Astrocyte (in vitro differentiated cells and primary cell): Measurements from ENCODE around the gene PNMA5. TPM values are rescaled to one million over a fixed set of nuclear protein-coding genes. Genes with fewer than 3 reads are reported as not detected.

Source experiments
- DNase-seq: peaks from one replicate; pipeline ENCODE4 v3.0.0-alpha.2; 2010; ENCODE audit warnings: low read depth
- FAIRE-seq: peaks from 2 replicates; lab custom pipeline; 2011; peaks lifted over from hg19 to GRCh38; lab: Jason Lieb, UNC
- H2AFZ ChIP-seq: 2 replicates; pipeline ENCODE4 v1.6.0; 2012; ENCODE audit warnings: low read depth, low read length, inconsistent platforms
- H3K27ac ChIP-seq: 2 replicates; pipeline ENCODE4 v1.5.1; 2011; ENCODE audit warnings: low read depth, low read length, inconsistent platforms
- H3K27me3 ChIP-seq: 2 replicates; pipeline ENCODE4 v1.6.0; 2011; ENCODE audit warnings: low read length, inconsistent platforms; ENCODE audit not compliant: insufficient read depth
- H3K36me3 ChIP-seq: 2 replicates; pipeline ENCODE4 v1.5.1; 2011; ENCODE audit warnings: low read length, inconsistent platforms; ENCODE audit not compliant: insufficient read depth
- H3K4me1 ChIP-seq: 2 replicates; pipeline ENCODE4 v1.5.1; 2011; ENCODE audit warnings: low read length, inconsistent platforms; ENCODE audit not compliant: insufficient read depth
- H3K4me2 ChIP-seq: 2 replicates; pipeline ENCODE4 v1.6.0; 2012; ENCODE audit warnings: low read length, inconsistent platforms
- H3K4me3 ChIP-seq: 2 replicates; pipeline ENCODE4 v1.5.1; 2011; ENCODE audit warnings: low read depth, mild to moderate bottlenecking, low read length, inconsistent platforms; ENCODE audit not compliant: insufficient read depth
- H3K79me2 ChIP-seq: 2 replicates; pipeline ENCODE4 v1.6.0; 2012; ENCODE audit warnings: mild to moderate bottlenecking, low read length, inconsistent platforms; ENCODE audit not compliant: insufficient read depth
- H3K9ac ChIP-seq: 2 replicates; pipeline ENCODE4 v1.6.0; 2012; ENCODE audit warnings: mild to moderate bottlenecking, low read length, inconsistent platforms
- H3K9me3 ChIP-seq: 2 replicates; pipeline ENCODE4 v1.5.1; 2012; ENCODE audit warnings: low read depth, mild to moderate bottlenecking, low read length, inconsistent platforms; ENCODE audit not compliant: insufficient read depth
- H4K20me1 ChIP-seq: 2 replicates; pipeline ENCODE4 v1.6.0; 2012; ENCODE audit warnings: low read length, inconsistent platforms; ENCODE audit not compliant: insufficient read depth
- H3K27ac Mint-ChIP-seq: one replicate; pipeline ENCODE4 v1.8.0; 2021; ENCODE audit warnings: mild to moderate bottlenecking, mixed read lengths; ENCODE audit not compliant: unreplicated experiment
- H3K27me3 Mint-ChIP-seq: one replicate; pipeline ENCODE4 v1.8.0; 2021; ENCODE audit warnings: low read depth, mixed read lengths; ENCODE audit not compliant: unreplicated experiment
- H3K36me3 Mint-ChIP-seq: one replicate; pipeline ENCODE4 v1.8.0; 2021; ENCODE audit warnings: low read depth, mixed read lengths; ENCODE audit not compliant: unreplicated experiment
- H3K4me1 Mint-ChIP-seq: one replicate; pipeline ENCODE4 v1.8.0; 2021; ENCODE audit warnings: low read depth, mixed read lengths; ENCODE audit not compliant: unreplicated experiment
- H3K4me3 Mint-ChIP-seq: one replicate; pipeline ENCODE4 v1.8.0; 2021; ENCODE audit warnings: mild to moderate bottlenecking, moderate library complexity, mixed read lengths; ENCODE audit not compliant: unreplicated experiment
- H3K9me3 Mint-ChIP-seq: one replicate; pipeline ENCODE4 v1.8.0; 2021; ENCODE audit warnings: mild to moderate bottlenecking, mixed read lengths; ENCODE audit not compliant: unreplicated experiment
- EZH2 ChIP-seq: IDR thresholded peaks from 2 replicates; pipeline ENCODE4 v1.6.1; 2012; ENCODE audit warnings: mild to moderate bottlenecking, low read length, inconsistent platforms; ENCODE audit not compliant: insufficient read depth
- total RNA-seq: library from RNA; stranded (reverse); gene quantifications from 2 replicates; pipeline ENCODE4 v1.2.1, GENCODE V29; 2021
- TF ChIP-seq, protein P1 (sequence below): IDR thresholded peaks from 2 replicates; pipeline ENCODE4 v1.5.1; 2011; ENCODE audit warnings: low read depth, mild to moderate bottlenecking, inconsistent platforms, low read length, moderate library complexity; ENCODE audit not compliant: insufficient read depth

Gene PNMA5
- total RNA-seq, 1 donor from 2014 or later: not detected

DNA sequence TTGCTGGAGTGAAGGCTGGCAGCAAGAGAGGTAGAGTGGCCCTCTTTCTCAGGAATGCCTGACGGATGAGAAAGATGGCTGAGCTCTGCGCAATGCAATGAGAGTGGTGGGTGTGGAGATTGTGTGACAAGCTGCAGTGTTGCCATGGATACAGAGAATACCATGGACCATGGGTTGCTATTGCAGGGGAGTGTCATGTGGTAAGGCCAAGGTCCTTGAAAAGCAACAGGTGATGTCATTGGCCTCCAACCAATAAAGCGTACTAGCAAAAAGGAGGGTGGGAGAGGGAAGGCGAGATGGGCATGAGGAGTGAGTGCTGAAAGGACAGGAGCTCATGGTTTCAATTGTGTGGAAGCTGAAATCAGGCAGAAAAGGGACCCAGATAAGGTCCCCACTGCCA, 1.8 kb downstream of the PNMA5 start:
- Mint-ChIP-seq H3K4me1 (no peaks in the 10 kb centered on the region), H3K9me3 (no peaks in the 10 kb centered on the region), H3K27me3 (peaks cover 9% of the 10 kb centered on the region), H3K36me3 (no peaks in the 10 kb centered on the region), H3K4me3 (no peak overlapping the region), H3K27ac (no peak overlapping the region)
- Histone ChIP-seq H3K27ac (no peak overlapping the region), H3K9me3 (no peaks in the 10 kb centered on the region), H3K27me3 (no peaks in the 10 kb centered on the region), H3K4me1 (no peaks in the 10 kb centered on the region), H2AFZ (no peak overlapping the region), H3K4me2 (no peak overlapping the region), H3K79me2 (no peaks in the 10 kb centered on the region), H3K9ac (no peak overlapping the region), H4K20me1 (no peaks in the 10 kb centered on the region), H3K4me3 (no peak overlapping the region), H3K36me3 (no peaks in the 10 kb centered on the region)
- DNase-seq (no peak), FAIRE-seq (no peak)
- no peak for TF ChIP-seq EZH2
- TF ChIP-seq, protein P1, sequence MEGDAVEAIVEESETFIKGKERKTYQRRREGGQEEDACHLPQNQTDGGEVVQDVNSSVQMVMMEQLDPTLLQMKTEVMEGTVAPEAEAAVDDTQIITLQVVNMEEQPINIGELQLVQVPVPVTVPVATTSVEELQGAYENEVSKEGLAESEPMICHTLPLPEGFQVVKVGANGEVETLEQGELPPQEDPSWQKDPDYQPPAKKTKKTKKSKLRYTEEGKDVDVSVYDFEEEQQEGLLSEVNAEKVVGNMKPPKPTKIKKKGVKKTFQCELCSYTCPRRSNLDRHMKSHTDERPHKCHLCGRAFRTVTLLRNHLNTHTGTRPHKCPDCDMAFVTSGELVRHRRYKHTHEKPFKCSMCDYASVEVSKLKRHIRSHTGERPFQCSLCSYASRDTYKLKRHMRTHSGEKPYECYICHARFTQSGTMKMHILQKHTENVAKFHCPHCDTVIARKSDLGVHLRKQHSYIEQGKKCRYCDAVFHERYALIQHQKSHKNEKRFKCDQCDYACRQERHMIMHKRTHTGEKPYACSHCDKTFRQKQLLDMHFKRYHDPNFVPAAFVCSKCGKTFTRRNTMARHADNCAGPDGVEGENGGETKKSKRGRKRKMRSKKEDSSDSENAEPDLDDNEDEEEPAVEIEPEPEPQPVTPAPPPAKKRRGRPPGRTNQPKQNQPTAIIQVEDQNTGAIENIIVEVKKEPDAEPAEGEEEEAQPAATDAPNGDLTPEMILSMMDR: no peak

DNA sequence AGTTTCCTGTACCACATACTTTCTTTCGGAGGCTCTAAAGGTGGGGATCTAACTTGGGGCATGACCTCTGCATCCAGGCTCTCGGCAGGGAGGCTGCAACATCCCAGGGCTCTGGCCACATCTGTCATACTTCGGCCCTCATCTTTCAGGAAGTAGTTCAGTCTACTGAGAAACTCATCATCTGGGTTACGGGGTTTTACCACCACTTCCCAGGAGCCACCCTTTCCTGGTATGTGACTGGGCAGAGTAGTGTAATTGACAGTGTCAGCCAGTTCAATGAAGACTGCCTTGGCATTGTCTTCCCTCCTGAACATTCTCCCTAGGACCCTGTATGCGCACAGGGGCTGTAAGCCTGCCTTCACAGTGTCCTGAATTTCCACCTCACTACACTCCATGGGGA, 2.8 kb downstream of the PNMA5 start:
- Histone ChIP-seq H3K9ac (no peak overlapping the region), H3K9me3 (no peaks in the 10 kb centered on the region), H3K27me3 (no peaks in the 10 kb centered on the region), H4K20me1 (no peaks in the 10 kb centered on the region), H3K4me1 (no peaks in the 10 kb centered on the region), H3K36me3 (no peaks in the 10 kb centered on the region), H3K4me3 (no peak overlapping the region), H3K4me2 (no peak overlapping the region), H3K79me2 (no peaks in the 10 kb centered on the region), H2AFZ (no peak overlapping the region), H3K27ac (no peak overlapping the region)
- DNase-seq (no peak), FAIRE-seq (peak; percentile 26)
- H3K36me3 Mint-ChIP-seq: no peaks in the 10 kb centered on the region
- H3K27me3 Mint-ChIP-seq: peaks cover 9% of the 10 kb centered on the region
- no peak overlapping the region for H3K27ac Mint-ChIP-seq
- H3K9me3 Mint-ChIP-seq: no peaks in the 10 kb centered on the region
- H3K4me3 Mint-ChIP-seq: no peak overlapping the region
- no peaks in the 10 kb centered on the region for H3K4me1 Mint-ChIP-seq
- TF ChIP-seq, protein P1: no peak
- TF ChIP-seq EZH2: no peak

DNA sequence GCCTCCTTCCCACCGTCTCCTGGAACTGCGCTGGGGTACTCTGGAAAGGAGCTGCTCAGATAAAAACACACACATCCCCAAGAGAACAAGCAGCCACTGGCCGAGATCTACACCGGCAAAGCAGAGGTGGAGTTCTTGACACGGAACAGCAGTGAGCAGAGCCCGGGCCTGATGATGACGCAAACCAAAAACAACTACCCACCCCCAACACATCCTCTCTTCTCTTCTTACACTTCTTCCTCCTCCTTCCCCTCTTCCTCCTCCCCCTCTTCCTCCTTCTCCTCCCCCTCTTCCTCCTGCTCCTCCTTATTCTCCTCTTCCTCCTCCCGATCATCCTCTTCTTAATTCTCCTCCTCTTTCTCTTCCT, 4.6 kb downstream of the PNMA5 start:
- H3K27ac Mint-ChIP-seq: no peak overlapping the region
- no peaks in the 10 kb centered on the region for H3K9me3 Mint-ChIP-seq
- no peak for DNase-seq
- peak; percentile 81 for FAIRE-seq
- H3K4me3 Mint-ChIP-seq: no peak overlapping the region
- no peaks in the 10 kb centered on the region for H3K79me2 ChIP-seq
- H3K36me3 ChIP-seq: no peaks in the 10 kb centered on the region
- no peaks in the 10 kb centered on the region for H3K36me3 Mint-ChIP-seq
- no peak overlapping the region for H3K4me2 ChIP-seq
- H3K27me3 Mint-ChIP-seq: peaks cover 5% of the 10 kb centered on the region
- peak overlapping the region; percentile 26 for H2AFZ ChIP-seq
- no peaks in the 10 kb centered on the region for H3K9me3 ChIP-seq
- H3K27ac ChIP-seq: no peak overlapping the region
- no peaks in the 10 kb centered on the region for H3K4me1 ChIP-seq
- H4K20me1 ChIP-seq: no peaks in the 10 kb centered on the region
- TF ChIP-seq EZH2: no peak
- TF ChIP-seq, protein P1: no peak
- no peaks in the 10 kb centered on the region for H3K4me1 Mint-ChIP-seq
- no peaks in the 10 kb centered on the region for H3K27me3 ChIP-seq
- no peak overlapping the region for H3K9ac ChIP-seq
- no peak overlapping the region for H3K4me3 ChIP-seq
